NCI-H446 treated with DMSO at 0.1 percent for 48 hours (cell line): ENCODE results near the gene ADGRD1.

Source experiments
- DNase-seq: peaks from one replicate; lab custom pipeline; 2025; lab: John Stamatoyannopoulos, UW

ADGRD1 gene

GRCh38 chr12:131091976-131092691 is 138.4 kb downstream of the ADGRD1 start:
- no peak for DNase-seq

DNA sequence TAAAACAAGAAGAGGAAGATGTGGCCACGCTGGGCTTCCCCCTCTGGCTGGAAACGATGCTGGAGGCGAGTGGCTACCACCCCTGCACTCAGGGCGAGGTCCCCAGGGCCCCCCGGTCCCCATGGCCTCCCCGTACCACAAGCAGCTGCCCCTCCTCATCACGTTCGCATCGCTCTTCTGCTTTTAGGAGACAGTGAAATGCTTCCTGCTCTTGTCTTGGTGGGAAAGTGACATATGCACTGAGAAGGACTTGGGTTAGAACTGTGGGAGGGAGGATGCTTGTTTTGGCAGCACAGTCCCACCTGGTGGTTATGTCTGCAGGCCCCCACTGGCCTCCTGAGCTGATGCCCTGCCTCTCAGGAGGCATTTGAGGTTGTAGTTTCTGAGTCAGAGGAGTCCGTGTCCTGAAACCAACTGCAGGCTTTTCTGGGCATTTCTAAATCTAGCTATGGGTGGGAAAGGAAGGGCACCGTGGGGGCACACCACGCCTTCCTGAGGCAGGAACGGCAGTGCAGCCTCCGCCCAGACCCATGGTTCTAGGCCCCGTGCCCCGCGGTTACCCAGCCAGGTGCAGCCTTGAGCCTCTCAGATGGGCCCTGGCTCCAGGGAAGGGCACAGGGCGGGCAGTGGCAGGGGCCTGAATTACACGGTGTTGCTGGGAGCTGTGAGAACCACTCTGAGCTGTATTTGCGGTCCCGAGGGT is 139.3 kb downstream of the ADGRD1 start:
- no peak for DNase-seq

DNA sequence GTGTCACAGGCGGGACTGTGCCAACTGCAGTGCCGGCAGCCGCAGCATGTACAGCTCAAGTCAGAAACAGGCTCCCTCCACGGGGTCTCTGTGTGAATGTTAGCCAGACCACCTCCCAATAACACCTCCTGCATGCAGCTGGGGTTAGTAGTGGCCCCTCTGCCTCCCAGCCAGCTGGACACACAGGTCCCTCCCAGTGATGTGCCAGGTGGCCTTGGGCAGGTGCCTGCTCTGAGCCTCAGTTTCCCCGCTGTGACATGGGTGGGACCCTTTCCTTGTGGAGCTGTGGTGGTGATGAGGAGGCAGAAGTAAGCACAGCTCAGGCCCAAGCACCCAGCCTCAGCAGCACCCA is 139.9 kb downstream of the ADGRD1 start:
- no peak for DNase-seq

GRCh38 chr12:131093971-131094830 is 140.5 kb downstream of the ADGRD1 start:
- DNase-seq: no peak

GRCh38 chr12:131094831-131095805 is 141.4 kb downstream of the ADGRD1 start:
- DNase-seq: no peak

- DNase-seq: no peak
Measured at GRCh38 chr12:131095826-131096680, 142.3 kb downstream of the ADGRD1 start.

- DNase-seq: no peak
Measured at GRCh38 chr12:131096681-131097181, 143.0 kb downstream of the ADGRD1 start.

- no peak for DNase-seq
Measured at GRCh38 chr12:131097202-131098177, 143.8 kb downstream of the ADGRD1 start.

DNA sequence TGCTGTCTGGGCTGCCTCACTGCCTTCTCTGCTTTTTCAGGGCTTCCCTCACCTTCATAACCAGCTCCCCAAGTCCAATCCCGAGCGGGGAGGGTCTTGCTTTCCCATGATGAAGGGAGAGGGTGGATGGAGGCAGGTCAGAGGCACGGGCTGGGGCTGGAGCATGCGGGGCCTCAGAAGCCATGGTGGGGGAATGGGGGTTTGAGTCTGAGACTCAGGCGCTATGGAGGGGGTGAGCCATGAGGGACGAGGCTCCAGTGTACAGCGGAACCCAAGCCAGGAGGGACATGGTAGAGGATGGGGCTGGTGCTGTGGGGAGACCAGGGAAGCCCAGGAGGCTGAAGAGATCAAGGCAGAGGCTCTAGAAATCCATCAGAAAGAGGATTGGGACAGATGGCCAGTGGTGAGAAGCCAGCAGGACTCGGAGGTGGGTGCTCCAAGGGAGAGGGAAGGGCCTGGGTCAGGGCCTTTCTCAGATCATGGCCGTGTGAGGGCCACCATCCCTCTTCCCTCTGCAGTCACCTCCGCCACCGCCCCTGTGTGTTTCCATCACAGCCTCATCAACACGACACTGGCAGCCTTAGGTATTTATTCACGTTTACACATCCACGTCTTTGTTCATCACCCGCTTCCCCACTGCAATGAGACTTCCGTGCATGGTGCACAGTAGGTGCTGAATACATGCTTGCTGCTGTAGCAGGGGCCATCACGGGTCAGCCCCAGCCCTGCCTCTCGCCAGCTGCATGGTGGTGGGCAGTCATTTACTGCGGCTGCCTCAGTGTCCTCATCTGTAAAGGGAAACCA is 144.7 kb downstream of the ADGRD1 start:
- no peak for DNase-seq

GRCh38 chr12:131100031-131100674 is 146.4 kb downstream of the ADGRD1 start:
- no peak for DNase-seq

DNA sequence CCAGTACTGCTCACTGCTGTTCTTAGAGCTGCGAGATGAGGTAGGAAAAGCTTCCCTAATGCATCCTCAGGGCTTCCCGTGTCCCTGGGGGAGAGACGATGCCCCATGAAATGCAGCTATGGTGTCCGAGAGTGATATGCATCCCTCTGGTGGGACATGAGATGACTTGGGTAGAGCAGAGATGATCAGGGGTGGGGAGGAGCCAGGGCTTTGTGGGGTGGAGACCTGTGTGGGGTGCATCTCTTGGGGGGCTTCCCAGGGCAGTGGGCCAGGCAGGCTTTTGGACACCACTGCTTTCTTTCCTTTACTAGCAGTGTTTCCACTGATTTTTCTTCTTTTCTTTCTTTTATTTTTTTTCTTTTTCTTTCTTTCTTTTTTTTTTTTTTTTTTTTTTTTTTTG is 147.3 kb downstream of the ADGRD1 start:
- no peak for DNase-seq

- no peak for DNase-seq
Measured at GRCh38 chr12:131101703-131102492, 148.2 kb downstream of the ADGRD1 start.

GRCh38 chr12:131102493-131102931 is 148.8 kb downstream of the ADGRD1 start:
- no peak for DNase-seq

- no peak for DNase-seq
Measured at GRCh38 chr12:131102991-131103668, 149.4 kb downstream of the ADGRD1 start.

DNA sequence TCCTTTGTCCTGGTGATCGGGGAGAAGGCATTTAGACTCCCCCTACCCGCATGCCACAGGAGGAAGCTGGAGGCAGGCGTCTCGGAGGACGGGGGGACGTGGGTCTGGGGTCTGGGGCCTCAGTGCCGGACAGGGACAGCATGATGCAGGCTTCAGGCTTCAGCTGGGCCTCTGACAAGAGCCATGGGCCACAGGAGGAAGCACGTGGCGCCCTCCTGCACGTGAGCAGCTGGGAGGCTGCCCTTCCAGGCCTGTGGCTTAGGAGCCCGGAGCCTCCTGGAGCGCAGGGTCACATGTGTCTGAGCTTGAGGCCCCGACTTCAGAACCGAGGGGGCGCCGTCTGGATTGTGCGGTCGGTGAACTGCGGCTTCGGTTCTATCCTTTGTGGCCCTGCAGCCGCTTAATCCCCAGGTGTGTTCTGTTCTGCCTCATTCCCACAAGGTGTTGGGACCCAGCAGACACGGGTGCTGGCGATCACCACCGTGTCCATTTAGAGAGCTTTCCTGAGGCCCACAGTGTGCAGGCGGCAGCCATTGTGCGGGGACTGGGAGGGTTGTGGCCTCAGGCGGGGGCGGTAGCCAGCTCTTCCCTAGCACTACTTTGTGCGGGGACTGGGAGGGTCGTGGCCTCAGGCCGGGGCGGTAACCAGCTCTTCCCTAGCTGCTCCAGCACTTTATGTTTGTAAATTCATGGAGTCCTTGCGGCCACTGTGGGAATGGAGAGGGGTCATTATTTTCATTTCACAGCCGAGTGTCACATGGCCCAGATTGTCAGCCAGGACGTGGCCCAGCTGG is 150.2 kb downstream of the ADGRD1 start:
- no peak for DNase-seq
